ENCODE results near the gene CD48. TPM values are rescaled to one million over a fixed set of nuclear protein-coding genes. Genes with fewer than 3 reads are reported as not detected.

CD48 gene
- total RNA-seq, 2 donors from 2014 or later, result 4.9 to 9.2 TPM

GRCh38 chr1:160658814-160659193 is 52.8 kb downstream of the CD48 start:
- Histone ChIP-seq H3K4me1 (no peaks in the 10 kb centered on the region), H3K27ac (no peak overlapping the region), H3K36me3 (no peaks in the 10 kb centered on the region), H3K9me3 (no peaks in the 10 kb centered on the region), H3K4me3 (no peak overlapping the region), H3K27me3 (no peaks in the 10 kb centered on the region), H3K9ac (ENCODE audit: low read depth in 2 of 2, low read length in 2 of 2) (no peak overlapping the region)
- intact Hi-C loops (cut with DNase I), result no loop called here
- TF ChIP-seq CTCF (IDR thresholded peaks at IDR 0.05), result no peak
- no peak for DNase-seq

GRCh38 chr1:160658162-160658813 is 53.3 kb downstream of the CD48 start:
- Histone ChIP-seq H3K36me3 (no peaks in the 10 kb centered on the region), H3K4me1 (no peaks in the 10 kb centered on the region), H3K4me3 (no peak overlapping the region), H3K9me3 (no peaks in the 10 kb centered on the region), H3K27me3 (no peaks in the 10 kb centered on the region), H3K27ac (no peak overlapping the region), H3K9ac (ENCODE audit: low read depth in 2 of 2, low read length in 2 of 2) (no peak overlapping the region)
- DNase-seq, result no peak
- no peak for TF ChIP-seq CTCF (IDR thresholded peaks at IDR 0.05)
- intact Hi-C loops (cut with DNase I), result no loop called here

- Histone ChIP-seq H3K27ac (no peak overlapping the region), H3K9ac (ENCODE audit: low read depth in 2 of 2, low read length in 2 of 2) (no peak overlapping the region), H3K9me3 (no peaks in the 10 kb centered on the region), H3K27me3 (no peaks in the 10 kb centered on the region), H3K36me3 (no peaks in the 10 kb centered on the region), H3K4me1 (no peaks in the 10 kb centered on the region), H3K4me3 (no peak overlapping the region)
- no peak for DNase-seq
- no peak for TF ChIP-seq CTCF (IDR thresholded peaks at IDR 0.05)
- intact Hi-C loops (cut with DNase I), result no loop called here
These were observed 54.3 kb downstream of the CD48 start for GRCh38 chr1:160657250-160657781.

- no peak for TF ChIP-seq CTCF (IDR thresholded peaks at IDR 0.05)
- intact Hi-C loops (cut with DNase I), result no loop called here
- Histone ChIP-seq H3K27ac (no peak overlapping the region), H3K36me3 (no peaks in the 10 kb centered on the region), H3K4me1 (no peaks in the 10 kb centered on the region), H3K27me3 (no peaks in the 10 kb centered on the region), H3K9ac (ENCODE audit: low read depth in 2 of 2, low read length in 2 of 2) (no peak overlapping the region), H3K4me3 (no peak overlapping the region), H3K9me3 (no peaks in the 10 kb centered on the region)
- no peak for DNase-seq
These were observed 54.9 kb downstream of the CD48 start for GRCh38 chr1:160656737-160657136.

GRCh38 chr1:160653620-160654016 is 58.0 kb downstream of the CD48 start:
- Histone ChIP-seq H3K9ac (ENCODE audit: low read depth in 2 of 2, low read length in 2 of 2) (no peak overlapping the region), H3K9me3 (no peaks in the 10 kb centered on the region), H3K27ac (no peak overlapping the region), H3K36me3 (no peaks in the 10 kb centered on the region), H3K4me3 (no peak overlapping the region), H3K4me1 (no peaks in the 10 kb centered on the region), H3K27me3 (no peaks in the 10 kb centered on the region)
- no peak for TF ChIP-seq CTCF (IDR thresholded peaks at IDR 0.05)
- intact Hi-C loops (cut with DNase I), result no loop called here
- DNase-seq, result no peak

All from colonic mucosa (tissue), 4 donors.